CD4-positive, alpha-beta T cell treated with Interferon alpha-2 for 1 hour (primary cell): ENCODE results near the gene SULF2.

Experiments
- DNase-seq, 2 donors: peaks; one replicate each; pipeline ENCODE4 v3.0.0-alpha.2; 2020 to 2022

The SULF2 gene

GRCh38 chr20:47783828-47784598 is 1.3 kb downstream of the SULF2 start:
- DNase-seq, result no peak

GRCh38 chr20:47782920-47783552 is 2.2 kb downstream of the SULF2 start:
- no peak for DNase-seq

DNA sequence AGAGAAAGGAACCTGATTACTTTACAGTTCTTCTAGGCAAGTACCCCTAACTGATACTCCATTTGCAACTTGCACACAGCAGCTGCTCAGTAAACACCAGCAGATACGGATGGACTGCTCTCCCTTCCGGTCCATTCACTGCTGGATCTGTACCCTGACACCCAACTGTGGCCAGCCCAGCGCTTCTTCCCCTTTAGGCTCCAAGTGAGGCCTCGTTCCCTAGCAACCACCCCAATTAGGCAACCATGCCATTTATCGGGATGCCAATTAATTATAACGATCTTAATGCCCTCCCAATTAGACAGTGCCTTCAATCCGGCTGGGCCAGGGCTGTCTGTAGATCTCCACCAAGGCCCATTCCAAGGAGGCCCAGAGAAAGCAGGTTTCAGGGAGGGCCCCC is 3.2 kb downstream of the SULF2 start:
- DNase-seq, result no peak

DNA sequence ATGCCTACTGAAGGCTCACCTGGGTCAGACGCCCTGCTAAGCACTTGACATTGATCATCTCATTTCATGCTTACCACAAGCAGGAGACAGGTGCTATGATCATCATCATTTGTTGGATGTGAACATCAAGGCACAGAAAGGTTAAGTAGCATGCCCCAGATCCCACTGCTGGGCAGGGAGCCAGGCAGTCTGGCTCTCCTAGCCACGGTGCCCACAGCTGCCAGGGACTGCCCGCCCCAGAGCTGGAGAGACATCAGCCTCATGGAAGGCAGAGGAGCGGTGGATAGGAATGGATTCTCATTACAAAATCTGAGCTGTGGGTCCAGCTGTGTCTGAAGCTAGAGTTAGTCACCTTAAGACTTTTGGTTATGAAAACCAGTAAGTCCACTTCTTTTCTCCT is 3.6 kb downstream of the SULF2 start:
- no peak for DNase-seq

GRCh38 chr20:47780720-47781389 is 4.4 kb downstream of the SULF2 start:
- DNase-seq, result no peak

DNA sequence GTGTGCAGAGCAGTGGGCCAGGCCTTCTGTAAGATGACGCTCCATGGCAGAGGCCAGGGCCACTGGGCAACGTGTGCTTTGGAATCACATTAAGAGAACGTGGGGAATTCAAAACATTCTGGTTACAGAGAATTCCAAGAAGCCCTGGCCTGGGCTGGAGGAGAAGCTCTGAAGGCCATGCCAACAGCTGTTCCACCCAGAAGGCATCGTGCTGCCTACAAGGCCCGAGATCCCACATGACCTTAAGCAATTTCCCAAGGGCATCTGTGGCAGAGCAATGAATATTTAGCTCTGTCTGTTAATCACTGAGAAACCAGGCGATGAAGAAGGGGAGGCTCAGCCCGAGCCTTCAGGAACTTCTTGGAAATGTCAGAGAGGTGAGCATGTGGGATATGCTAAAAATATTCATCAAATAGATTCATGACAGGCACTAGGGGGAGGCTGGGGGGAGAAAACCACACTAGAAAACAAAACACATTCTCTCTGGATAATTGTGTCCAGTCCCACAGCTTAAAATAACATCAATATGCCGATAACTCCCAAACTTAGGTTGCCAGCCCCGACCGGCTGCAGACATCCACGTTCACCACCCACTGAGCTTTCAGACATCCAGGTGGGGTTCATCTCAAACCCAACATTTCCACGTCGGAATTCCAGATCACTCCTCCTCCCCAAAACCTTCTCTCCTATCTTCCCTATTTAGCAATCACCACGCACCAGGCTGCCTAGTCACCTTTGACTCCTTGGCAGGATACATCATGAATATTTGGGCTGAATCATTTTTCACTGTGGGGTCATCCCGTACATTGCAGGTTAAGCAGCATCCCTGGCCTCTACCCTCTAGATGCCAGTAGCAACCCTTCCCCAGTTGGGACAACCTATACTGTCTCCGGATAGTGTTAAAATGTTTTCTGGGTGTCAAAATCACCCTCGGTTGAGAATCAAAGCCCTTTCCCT is 6.6 kb downstream of the SULF2 start:
- DNase-seq, result no peak

DNA sequence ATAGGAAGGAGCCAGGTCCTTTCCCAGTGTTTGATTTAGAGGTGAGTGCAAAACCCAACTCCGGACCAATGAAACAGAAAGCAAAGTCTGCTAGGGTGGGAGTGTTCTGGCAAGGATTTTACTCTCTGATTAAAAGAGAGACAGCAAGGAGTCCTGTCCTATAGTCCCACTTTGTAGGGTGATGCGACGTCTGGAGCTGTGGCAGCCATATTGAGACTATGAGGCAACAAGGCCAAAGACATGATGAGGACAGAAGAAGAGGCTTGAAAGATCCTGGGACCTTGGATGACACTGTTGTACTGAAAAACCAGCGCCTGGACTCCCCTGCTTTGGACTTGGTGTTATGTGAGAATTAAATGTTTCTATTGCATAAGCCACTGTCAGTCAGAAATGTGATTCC is 8.1 kb downstream of the SULF2 start:
- no peak for DNase-seq

DNA sequence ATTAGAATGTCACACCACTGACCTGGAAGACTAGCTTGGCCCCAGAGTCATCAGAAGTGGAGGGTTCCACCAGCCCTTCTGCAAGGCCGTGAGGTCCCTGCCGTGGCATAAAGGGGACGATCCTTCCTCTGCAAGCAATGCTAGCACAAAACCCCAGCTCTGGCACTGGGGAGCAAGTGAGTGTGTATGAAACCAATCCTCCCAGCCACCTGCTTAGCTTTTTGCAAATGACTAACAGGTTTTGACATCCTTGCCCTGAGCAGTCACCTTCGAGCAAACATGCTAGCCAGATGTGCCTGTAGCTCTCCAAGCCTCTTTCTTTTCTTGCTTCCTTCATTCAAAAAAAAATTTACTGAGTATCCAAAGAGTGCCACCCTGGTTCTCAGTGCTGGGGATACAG is 8.6 kb downstream of the SULF2 start:
- no peak for DNase-seq

GRCh38 chr20:47775841-47776240 is 9.4 kb downstream of the SULF2 start:
- no peak for DNase-seq

DNA sequence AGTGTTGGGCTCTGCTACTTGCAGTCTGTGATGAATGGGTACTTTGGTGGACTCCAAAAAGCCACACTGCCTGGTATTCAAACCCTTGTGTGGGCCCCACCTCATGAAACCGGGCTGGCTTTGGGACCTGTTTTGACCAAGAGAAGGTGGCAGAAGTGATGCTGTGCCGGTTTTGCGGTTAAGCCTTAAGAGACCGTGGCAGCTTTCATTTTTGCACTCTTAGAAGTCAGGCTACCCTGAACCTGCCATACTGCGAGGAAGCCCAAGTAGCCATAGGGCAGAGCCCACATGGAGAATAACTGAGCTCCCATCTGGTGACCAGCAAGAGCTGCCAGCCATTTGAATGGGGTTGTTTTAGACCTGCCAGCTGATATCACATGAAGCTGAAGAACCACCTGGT is 10.2 kb downstream of the SULF2 start:
- no peak for DNase-seq

- no peak for DNase-seq
These were observed 11.0 kb downstream of the SULF2 start for GRCh38 chr20:47774131-47774777.

GRCh38 chr20:47773371-47773786 is 11.9 kb downstream of the SULF2 start:
- no peak for DNase-seq

DNA sequence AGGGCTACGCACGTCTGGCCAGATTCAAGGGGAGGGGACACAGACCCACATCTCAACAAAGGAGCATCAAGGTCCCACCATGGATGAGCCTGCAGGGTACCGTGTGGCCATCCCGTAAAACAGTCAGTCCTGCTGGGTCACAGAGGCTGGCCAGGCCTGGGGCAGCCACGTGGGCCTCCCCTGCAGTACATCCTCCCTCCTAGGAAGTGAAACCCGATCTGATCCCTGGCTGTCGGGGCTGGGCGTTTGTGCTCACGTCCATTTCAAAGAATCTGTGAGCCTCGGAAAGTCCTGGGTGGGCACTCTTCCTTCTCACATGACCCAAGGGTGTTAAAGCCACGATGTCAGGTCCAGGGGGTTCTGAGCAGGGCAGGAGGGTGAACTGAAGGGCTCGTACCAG is 14.3 kb downstream of the SULF2 start:
- peak in 1 of 2 donors; percentile 30 for DNase-seq

GRCh38 chr20:47768016-47768824 is 17.1 kb downstream of the SULF2 start:
- peak in 1 of 2 donors; percentile 56 for DNase-seq

DNA sequence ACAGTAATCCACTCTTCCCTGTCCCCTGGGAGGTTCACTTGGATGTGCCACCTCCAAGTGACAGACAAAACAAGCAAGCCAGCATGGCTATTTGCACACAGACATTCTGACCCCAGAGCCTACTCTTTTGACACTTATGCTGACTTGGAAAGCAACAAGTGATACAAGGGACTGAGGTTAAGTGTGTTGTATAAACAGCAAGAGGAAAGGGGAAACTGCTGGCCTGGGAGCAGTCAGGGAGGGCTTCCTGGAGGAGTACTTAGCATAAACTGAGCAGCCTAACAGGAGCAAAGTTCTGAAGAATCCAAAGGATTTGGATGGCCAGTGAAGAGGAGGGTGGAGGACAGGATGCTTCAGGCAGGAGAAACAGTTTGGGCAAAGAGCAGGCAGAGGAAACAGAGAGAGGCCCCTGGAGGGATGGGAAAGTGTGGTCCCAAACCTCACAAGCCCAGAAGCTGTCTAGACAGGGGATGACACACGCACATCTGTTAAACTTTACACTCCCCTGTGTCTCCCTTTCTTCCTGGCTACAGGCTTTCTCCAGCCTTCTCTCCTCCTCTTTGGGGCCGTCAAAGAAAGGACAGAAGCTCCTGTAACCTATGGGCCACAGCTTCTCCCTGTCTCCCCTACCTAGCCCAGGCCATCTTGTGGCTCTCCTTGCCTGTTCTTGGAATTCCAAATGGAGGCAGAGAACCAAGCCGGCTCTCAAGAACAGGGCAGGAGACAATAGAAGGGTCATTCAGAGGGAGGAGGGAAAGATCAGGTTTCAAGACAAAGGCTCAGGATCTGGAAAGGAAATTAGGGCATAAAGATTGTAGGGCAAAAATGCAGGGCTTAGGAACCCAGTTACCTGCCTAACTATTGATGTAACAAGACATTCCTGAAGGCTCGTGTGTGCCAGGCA is 19.3 kb downstream of the SULF2 start:
- DNase-seq, result no peak

- DNase-seq, result no peak
These were observed 20.0 kb downstream of the SULF2 start for GRCh38 chr20:47765271-47765670.

GRCh38 chr20:47764154-47764733 is 21.0 kb downstream of the SULF2 start:
- no peak for DNase-seq

- no peak for DNase-seq
These were observed 22.5 kb downstream of the SULF2 start for GRCh38 chr20:47762699-47763268.

- no peak for DNase-seq
These were observed 23.7 kb downstream of the SULF2 start for GRCh38 chr20:47761482-47762047.
